ENCODE data around the gene SYCP2.
A peak's percentile ranks its signal among the peaks of the same experiment; 100 is the strongest.
"Not testable (repeated sequence)": the region's sequence is repeated elsewhere in the genome, so short reads cannot be mapped to it uniquely, and the experiment has no call there.

The SYCP2 gene

GRCh38 chr20:59958123-59958522, 24.7 kb upstream of the SYCP2 start, which contains the start of gene CDH26:
CDH26 (plus strand) TSS chr20:59958423; CDS start chr20:59958727, 304 bp downstream.
- Histone ChIP-seq H3K4me1 (ENCODE audit: low read length) (no peaks in the 10 kb centered on the region), H3K27me3 (ENCODE audit: low read depth, low read length) (no peaks in the 10 kb centered on the region), H3K27ac (ENCODE audit: low read length) (no peak within 1 kb of the TSS), H2AFZ (ENCODE audit: low read depth, low read length) (no peak within 1 kb of the TSS), H3K4me2 (ENCODE audit: low read length) (no peak within 1 kb of the TSS), H3K9me3 (ENCODE audit: insufficient read depth, low read length) (no peaks in the 10 kb centered on the region), H3K4me3 (ENCODE audit: low read length) (no peak within 1 kb of the TSS), H3K9ac (ENCODE audit: low read length) (no peak within 1 kb of the TSS), H4K20me1 (ENCODE audit: insufficient read depth, low read length) (no peaks in the 10 kb centered on the region), H3K79me2 (ENCODE audit: low read length) (no peaks in the 10 kb centered on the region), H3K36me3 (replicated peaks; ENCODE audit: low read depth, low read length) (no peaks in the 10 kb centered on the region)
- no peak for TF ChIP-seq EZH2phosphoT487 (IDR thresholded peaks at IDR 0.05; ENCODE audit: low read depth)
- no peak for TF ChIP-seq CTCF (IDR thresholded peaks at IDR 0.05; ENCODE audit: low read depth, low read length)

GRCh38 chr20:59957568-59957967, 24.1 kb upstream of the SYCP2 start:
- not testable (repeated sequence) for H3K79me2 ChIP-seq (ENCODE audit: low read length); H3K36me3 ChIP-seq (replicated peaks; ENCODE audit: low read depth, low read length); H3K27me3 ChIP-seq (ENCODE audit: low read depth, low read length); H2AFZ ChIP-seq (ENCODE audit: low read depth, low read length); H3K27ac ChIP-seq (ENCODE audit: low read length); H4K20me1 ChIP-seq (ENCODE audit: insufficient read depth, low read length); H3K4me1 ChIP-seq (ENCODE audit: low read length); H3K9ac ChIP-seq (ENCODE audit: low read length); H3K4me2 ChIP-seq (ENCODE audit: low read length); H3K9me3 ChIP-seq (ENCODE audit: insufficient read depth, low read length); H3K4me3 ChIP-seq (ENCODE audit: low read length)

DNA sequence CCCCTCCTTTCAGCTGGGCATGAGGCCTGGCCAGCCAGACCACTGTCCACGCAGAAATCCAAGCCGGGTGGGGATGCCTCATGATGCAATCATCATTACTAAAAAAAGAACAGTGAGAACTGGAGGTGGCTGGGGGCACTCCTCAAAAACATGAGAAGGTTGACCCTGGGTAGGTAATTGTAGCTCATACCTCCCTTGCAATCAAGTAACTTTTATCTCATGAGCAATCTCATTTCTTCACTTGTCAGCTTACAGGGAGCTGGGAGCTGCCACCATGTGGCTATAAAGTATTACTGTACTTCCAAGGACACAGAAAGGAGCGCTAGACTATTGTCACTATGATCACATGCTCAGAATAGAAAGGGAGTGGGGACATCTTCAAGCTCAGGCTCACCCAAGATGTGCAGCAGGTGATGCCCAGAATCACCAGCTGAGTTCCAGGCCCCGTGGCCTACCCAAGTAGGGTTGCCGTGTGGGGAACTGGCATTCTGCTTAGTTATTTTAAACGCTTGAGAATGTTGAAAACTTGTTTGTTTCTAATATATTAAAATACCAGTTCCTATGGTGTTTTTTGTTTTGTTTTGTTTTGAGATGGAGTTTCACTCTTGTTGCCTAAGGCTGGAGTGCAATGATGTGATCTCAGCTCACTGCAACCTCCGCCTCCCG, 21.8 kb upstream of the SYCP2 start:
- Histone ChIP-seq H3K4me2 (ENCODE audit: low read length) (no peak overlapping the region), H3K79me2 (ENCODE audit: low read length) (no peaks in the 10 kb centered on the region), H3K36me3 (replicated peaks; ENCODE audit: low read depth, low read length) (no peaks in the 10 kb centered on the region), H3K9ac (ENCODE audit: low read length) (no peak overlapping the region), H3K4me1 (ENCODE audit: low read length) (no peaks in the 10 kb centered on the region), H4K20me1 (ENCODE audit: insufficient read depth, low read length) (no peaks in the 10 kb centered on the region), H3K9me3 (ENCODE audit: insufficient read depth, low read length) (no peaks in the 10 kb centered on the region), H3K4me3 (ENCODE audit: low read length) (no peak overlapping the region), H2AFZ (ENCODE audit: low read depth, low read length) (no peak overlapping the region), H3K27ac (ENCODE audit: low read length) (no peak overlapping the region), H3K27me3 (ENCODE audit: low read depth, low read length) (no peaks in the 10 kb centered on the region)
- TF ChIP-seq CTCF (IDR thresholded peaks at IDR 0.05; ENCODE audit: low read depth, low read length) (peak; percentile 47), EZH2phosphoT487 (IDR thresholded peaks at IDR 0.05; ENCODE audit: low read depth) (no peak)

DNA sequence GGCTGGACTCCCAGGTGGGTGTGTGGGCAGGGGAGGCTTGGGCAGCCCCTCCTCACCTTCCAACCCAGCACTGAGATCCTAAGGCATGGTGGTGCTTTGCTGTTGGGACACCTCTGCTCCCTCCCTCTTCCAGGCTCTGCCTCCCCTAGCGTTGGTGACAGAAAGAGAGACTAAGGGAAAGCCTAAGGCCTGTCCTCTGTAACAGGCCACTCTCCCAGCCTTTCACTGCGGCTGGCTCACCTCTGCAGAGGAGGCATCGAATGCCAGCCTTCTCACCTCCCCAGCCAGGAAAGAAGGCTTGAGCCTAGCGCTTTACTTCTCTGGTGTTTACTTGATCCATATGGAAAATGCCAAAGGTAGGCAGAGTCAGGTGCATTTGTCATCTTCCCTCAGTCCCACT, 21.3 kb upstream of the SYCP2 start:
- H3K79me2 ChIP-seq (ENCODE audit: low read length): no peaks in the 10 kb centered on the region
- no peak overlapping the region for H3K4me2 ChIP-seq (ENCODE audit: low read length)
- no peaks in the 10 kb centered on the region for H3K27me3 ChIP-seq (ENCODE audit: low read depth, low read length)
- no peak for TF ChIP-seq EZH2phosphoT487 (IDR thresholded peaks at IDR 0.05; ENCODE audit: low read depth)
- no peaks in the 10 kb centered on the region for H3K36me3 ChIP-seq (replicated peaks; ENCODE audit: low read depth, low read length)
- no peak overlapping the region for H3K4me3 ChIP-seq (ENCODE audit: low read length)
- H2AFZ ChIP-seq (ENCODE audit: low read depth, low read length): no peak overlapping the region
- no peak overlapping the region for H3K27ac ChIP-seq (ENCODE audit: low read length)
- H3K9me3 ChIP-seq (ENCODE audit: insufficient read depth, low read length): no peaks in the 10 kb centered on the region
- no peaks in the 10 kb centered on the region for H3K4me1 ChIP-seq (ENCODE audit: low read length)
- no peaks in the 10 kb centered on the region for H4K20me1 ChIP-seq (ENCODE audit: insufficient read depth, low read length)
- H3K9ac ChIP-seq (ENCODE audit: low read length): no peak overlapping the region

DNA sequence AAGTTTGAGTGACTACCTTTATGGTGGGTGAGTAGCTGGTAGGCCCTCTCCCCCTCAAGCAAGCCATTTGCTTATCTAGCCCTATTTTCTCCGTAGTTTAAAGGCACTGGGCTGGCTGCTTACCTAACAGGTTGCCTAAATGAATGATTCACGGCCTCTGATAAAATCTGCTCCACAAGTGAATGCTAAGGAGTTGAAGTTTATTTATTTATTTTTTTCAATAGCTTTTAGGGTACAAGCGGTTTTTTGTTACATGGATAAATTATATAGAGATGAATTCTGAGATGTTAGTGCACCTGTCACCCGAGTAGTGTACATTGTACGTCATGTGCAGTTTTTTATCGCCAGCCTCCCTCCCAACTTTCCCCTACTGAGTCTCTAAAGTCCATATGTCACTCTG, 16.5 kb upstream of the SYCP2 start:
- H3K4me3 ChIP-seq (ENCODE audit: low read length): no peak overlapping the region
- no peak overlapping the region for H2AFZ ChIP-seq (ENCODE audit: low read depth, low read length)
- H3K27ac ChIP-seq (ENCODE audit: low read length): no peak overlapping the region
- H3K36me3 ChIP-seq (replicated peaks; ENCODE audit: low read depth, low read length): peaks cover 3% of the 10 kb centered on the region
- no peak overlapping the region for H3K9ac ChIP-seq (ENCODE audit: low read length)
- H3K27me3 ChIP-seq (ENCODE audit: low read depth, low read length): no peaks in the 10 kb centered on the region
- H3K4me1 ChIP-seq (ENCODE audit: low read length): 0 out of 2 replicates have a peak, but pooled peaks cover 3% of the 10 kb centered on the region
- no peaks in the 10 kb centered on the region for H4K20me1 ChIP-seq (ENCODE audit: insufficient read depth, low read length)
- no peaks in the 10 kb centered on the region for H3K9me3 ChIP-seq (ENCODE audit: insufficient read depth, low read length)
- TF ChIP-seq CTCF (IDR thresholded peaks at IDR 0.05; ENCODE audit: low read depth, low read length) (no peak), EZH2phosphoT487 (IDR thresholded peaks at IDR 0.05; ENCODE audit: low read depth) (no peak)
- H3K79me2 ChIP-seq (ENCODE audit: low read length): no peaks in the 10 kb centered on the region
- H3K4me2 ChIP-seq (ENCODE audit: low read length): no peak overlapping the region
